ENCODE results near the gene GPRC6A.
"Not testable (repeated sequence)": the region's sequence is repeated elsewhere in the genome, so short reads cannot be mapped to it uniquely, and the experiment has no call there.

GPRC6A gene

GRCh38 chr6:116836606-116837342 lies 7.9 kb upstream of the GPRC6A start:
- no peak for DNase-seq (ENCODE audit: low read depth)
- TF ChIP-seq CTCF (IDR thresholded peaks at IDR 0.05; ENCODE audit: insufficient read depth, low read depth, low read length, missing control alignments) = no peak
- H3K4me3 ChIP-seq (ENCODE audit: low read depth, low read length) = no peak overlapping the region

GRCh38 chr6:116834526-116834925 lies 5.6 kb upstream of the GPRC6A start:
- H3K4me3 ChIP-seq (ENCODE audit: low read depth, low read length); DNase-seq (ENCODE audit: low read depth): not testable (repeated sequence)

GRCh38 chr6:116827561-116828240 lies 1.2 kb downstream of the GPRC6A start:
- no peak for TF ChIP-seq CTCF (IDR thresholded peaks at IDR 0.05; ENCODE audit: insufficient read depth, low read depth, low read length, missing control alignments)
- no peak for DNase-seq (ENCODE audit: low read depth)
- no peak overlapping the region for H3K4me3 ChIP-seq (ENCODE audit: low read depth, low read length)

GRCh38 chr6:116816336-116816735 lies 12.5 kb downstream of the GPRC6A start:
- not testable (repeated sequence) for DNase-seq (ENCODE audit: low read depth); H3K4me3 ChIP-seq (ENCODE audit: low read depth, low read length)

- no peak overlapping the region for H3K4me3 ChIP-seq (ENCODE audit: low read depth, low read length)
- no peak for TF ChIP-seq CTCF (IDR thresholded peaks at IDR 0.05; ENCODE audit: insufficient read depth, low read depth, low read length, missing control alignments)
- DNase-seq (ENCODE audit: low read depth) = no peak
These were observed 16.7 kb downstream of the GPRC6A start for GRCh38 chr6:116812051-116812650.

- no peak for DNase-seq (ENCODE audit: low read depth)
- TF ChIP-seq CTCF (IDR thresholded peaks at IDR 0.05; ENCODE audit: insufficient read depth, low read depth, low read length, missing control alignments) = no peak
- H3K4me3 ChIP-seq (ENCODE audit: low read depth, low read length) = no peak overlapping the region
These were observed 26.9 kb downstream of the GPRC6A start for GRCh38 chr6:116801971-116802370.

- no peak overlapping the region for H3K4me3 ChIP-seq (ENCODE audit: low read depth, low read length)
- no peak for TF ChIP-seq CTCF (IDR thresholded peaks at IDR 0.05; ENCODE audit: insufficient read depth, low read depth, low read length, missing control alignments)
- no peak for DNase-seq (ENCODE audit: low read depth)
These were observed 28.9 kb downstream of the GPRC6A start for GRCh38 chr6:116799945-116800344.

Data from GM12865 (cell line).